H1 (cell line): ENCODE results near the gene KRTAP1-3. TPM values are rescaled to one million over a fixed set of nuclear protein-coding genes. Genes with fewer than 3 reads are reported as not detected.
"Not testable (repeated sequence)": the region's sequence is repeated elsewhere in the genome, so short reads cannot be mapped to it uniquely, and the experiment has no call there.

Experiments used
- CTCF ChIA-PET: fragments of 300-600 bp; sonication (Branson Sonifier 250); formaldehyde crosslinking; loops from one replicate; lab custom pipeline; 2021; ENCODE audit not compliant: partially characterized antibody; lab: Charles Lee
- POLR2A ChIA-PET: fragments of 300-600 bp; sonication (Branson Sonifier 250); formaldehyde crosslinking; loops from one replicate; lab custom pipeline; 2021; ENCODE audit warnings: inconsistent platforms; ENCODE audit not compliant: partially characterized antibody; lab: Charles Lee
- DNase-seq, 2 experiments: peaks; one replicate each; pipeline versions ENCODE4 v3.0.0 to v3.0.0-alpha.2; 2010 to 2022; ENCODE audit warnings: low spot score in 2 of 2, low read depth in 1 of 2, mixed read lengths in 1 of 2
- FAIRE-seq: peaks from 2 replicates; lab custom pipeline; 2011; peaks lifted over from hg19 to GRCh38; lab: Jason Lieb, UNC
- H2AFZ ChIP-seq: 2 replicates; pipeline ENCODE4 v1.8.1; 2012; ENCODE audit warnings: low read length, inconsistent platforms
- H2AK5ac ChIP-seq: 2 replicates; pipeline ENCODE4 v1.6.1; 2013; ENCODE audit warnings: low read depth, low read length
- H2BK120ac ChIP-seq: replicated peaks from 2 replicates; pipeline ENCODE3; 2013; ENCODE audit warnings: low read depth, low read length, inconsistent platforms
- H2BK12ac ChIP-seq: 2 replicates; pipeline ENCODE4 v1.6.1; 2013; ENCODE audit warnings: low read depth, low read length
- H2BK15ac ChIP-seq: 2 replicates; pipeline ENCODE4 v1.6.1; 2013; ENCODE audit warnings: low read length
- H2BK20ac ChIP-seq: 2 replicates; pipeline ENCODE4 v1.6.1; 2013; ENCODE audit warnings: low read length
- H2BK5ac ChIP-seq: 2 replicates; pipeline ENCODE4 v1.6.1; 2013; ENCODE audit warnings: low read depth, low read length
- H3K14ac ChIP-seq: 2 replicates; pipeline ENCODE4 v1.6.1; 2013; ENCODE audit warnings: inconsistent platforms; ENCODE audit not compliant: insufficient read length
- H3K18ac ChIP-seq: 2 replicates; pipeline ENCODE4 v1.6.1; 2013; ENCODE audit warnings: low read length; ENCODE audit errors: extremely low read depth
- H3K23ac ChIP-seq: 2 replicates; pipeline ENCODE4 v1.6.1; 2013; ENCODE audit warnings: inconsistent platforms; ENCODE audit not compliant: insufficient read length
- H3K23me2 ChIP-seq: 2 replicates; pipeline ENCODE4 v1.6.1; 2013; ENCODE audit warnings: low read depth, low read length
- H3K27ac ChIP-seq: 2 replicates; pipeline ENCODE4 v1.6.1; 2011; ENCODE audit warnings: low read depth, low read length, inconsistent platforms
- H3K27me3 ChIP-seq, 4 experiments: replicated peaks in 1 of 4; 1 replicate in 1 of 4; 2 replicates in 3 of 4; pipeline versions ENCODE4 v1.6.1 to v1.8.1; 2011 to 2013; ENCODE audit warnings: low read length in 3 of 4, mild to moderate bottlenecking in 3 of 4, inconsistent platforms in 2 of 4, mixed read lengths in 2 of 4, moderate library complexity in 1 of 4; ENCODE audit not compliant: control insufficient read depth in 3 of 4, insufficient read depth in 3 of 4; ENCODE audit errors: extremely low read depth in 1 of 4
- H3K36me3 ChIP-seq, 4 experiments: 2 replicates each; pipeline versions ENCODE4 v1.6.1 to v1.8.1; 2011 to 2013; ENCODE audit warnings: mild to moderate bottlenecking in 4 of 4, low read length in 3 of 4, moderate library complexity in 2 of 4, control low read depth in 1 of 4, inconsistent platforms in 1 of 4; ENCODE audit not compliant: insufficient read depth in 4 of 4, control insufficient read depth in 2 of 4
- H3K4ac ChIP-seq: replicated peaks from 2 replicates; pipeline ENCODE3; 2013; ENCODE audit warnings: low read length, low read depth, mixed read lengths, inconsistent platforms; ENCODE audit not compliant: insufficient read length
- H3K4me1 ChIP-seq, 4 experiments: replicated peaks in 1 of 4; 1 replicate in 1 of 4; 2 replicates in 3 of 4; pipeline versions ENCODE4 v1.6.1 to v1.8.1; 2011 to 2013; ENCODE audit warnings: low read length in 3 of 4, inconsistent platforms in 2 of 4, mixed read lengths in 1 of 4; ENCODE audit not compliant: insufficient read depth in 4 of 4, control insufficient read depth in 3 of 4
- H3K4me2 ChIP-seq, 2 experiments: 2 replicates each; pipeline versions ENCODE4 v1.6.1 to v1.8.1; 2011 to 2013; ENCODE audit warnings: low read depth in 2 of 2, low read length in 2 of 2, control low read depth in 1 of 2, inconsistent platforms in 1 of 2, mild to moderate bottlenecking in 1 of 2; ENCODE audit not compliant: insufficient read depth in 1 of 2
- H3K4me3 ChIP-seq, 4 experiments: fragments of 200-600, 300-600 bp in 1 of 4; sonication (generic), shearing (Covaris generic), sonication (Bioruptor Twin) in 1 of 4; 2 replicates each; pipeline versions ENCODE4 v1.5.1 to v1.8.1; 2011 to 2016; ENCODE audit warnings: low read length in 4 of 4, low read depth in 3 of 4, control low read depth in 2 of 4, inconsistent platforms in 2 of 4, mild to moderate bottlenecking in 2 of 4, mixed read lengths in 1 of 4, moderate library complexity in 1 of 4; ENCODE audit not compliant: insufficient read depth in 2 of 4; ENCODE audit errors: extremely low read depth in 1 of 4
- H3K56ac ChIP-seq: replicated peaks from 2 replicates; pipeline ENCODE3; 2013; ENCODE audit warnings: low read depth, mild to moderate bottlenecking, mixed read lengths, low read length, inconsistent platforms; ENCODE audit not compliant: insufficient read length
- H3K79me1 ChIP-seq: 2 replicates; pipeline ENCODE4 v1.6.1; 2013; ENCODE audit warnings: low read depth, low read length, control low read depth
- H3K79me2 ChIP-seq, 2 experiments: 2 replicates each; pipeline versions ENCODE4 v1.6.1 to v1.8.1; 2012 to 2013; ENCODE audit warnings: low read length in 2 of 2, mild to moderate bottlenecking in 2 of 2, inconsistent platforms in 1 of 2; ENCODE audit not compliant: insufficient read depth in 2 of 2, control insufficient read depth in 1 of 2
- H3K9ac ChIP-seq, 4 experiments: replicated peaks in 1 of 4; 1 replicate in 1 of 4; 2 replicates in 3 of 4; pipeline versions ENCODE4 v1.6.1 to v1.8.1; 2011 to 2013; ENCODE audit warnings: low read depth in 3 of 4, low read length in 3 of 4, control low read depth in 2 of 4, mild to moderate bottlenecking in 2 of 4, moderate library complexity in 2 of 4, inconsistent platforms in 1 of 4; ENCODE audit errors: extremely low read depth in 1 of 4
- H3K9me3 ChIP-seq, 2 experiments: 2 replicates each; pipeline versions ENCODE4 v1.6.1 to v1.8.1; 2012 to 2013; ENCODE audit warnings: mild to moderate bottlenecking in 2 of 2, moderate library complexity in 2 of 2, control low read depth in 1 of 2, inconsistent platforms in 1 of 2, low read depth in 1 of 2, low read length in 1 of 2, mixed read lengths in 1 of 2; ENCODE audit not compliant: insufficient read depth in 2 of 2
- H4K20me1 ChIP-seq, 2 experiments: replicated peaks in 1 of 2; 2 replicates each; pipeline versions ENCODE3 to v1.8.1; 2011 to 2013; ENCODE audit warnings: inconsistent platforms in 2 of 2, low read length in 2 of 2, mild to moderate bottlenecking in 1 of 2; ENCODE audit not compliant: insufficient read depth in 2 of 2, control insufficient read depth in 1 of 2
- H4K5ac ChIP-seq: 2 replicates; pipeline ENCODE4 v1.6.1; 2013; ENCODE audit warnings: low read length, low read depth, mixed read lengths, inconsistent platforms; ENCODE audit not compliant: insufficient read length
- H4K8ac ChIP-seq: 2 replicates; pipeline ENCODE4 v1.8.0; 2013; ENCODE audit warnings: mild to moderate bottlenecking, moderate library complexity, low read length, inconsistent platforms; ENCODE audit not compliant: insufficient read depth; ENCODE audit errors: extremely low read depth
- H4K91ac ChIP-seq: replicated peaks from 2 replicates; pipeline ENCODE3; 2013; ENCODE audit warnings: low read length, mixed read lengths, inconsistent platforms; ENCODE audit not compliant: insufficient read length
- CHD1 ChIP-seq: IDR thresholded peaks from 2 replicates; pipeline ENCODE4 v1.6.1; 2012; ENCODE audit warnings: low read depth, low read length, improper control_type of control experiment
- JUND ChIP-seq: IDR thresholded peaks from 2 replicates; pipeline ENCODE4 v1.6.1; 2011; ENCODE audit warnings: mild to moderate bottlenecking, improper control_type of control experiment, low read length
- KDM1A ChIP-seq: fragments of 200-600, 300-600 bp; sonication (generic); IDR thresholded peaks from 2 replicates; pipeline ENCODE4 v1.7.1; 2016; ENCODE audit warnings: mild to moderate bottlenecking, low read length, borderline replicate concordance
- NANOG ChIP-seq: IDR thresholded peaks from 2 replicates; pipeline ENCODE4 v1.6.1; 2011; ENCODE audit warnings: low read length, low read depth, mild to moderate bottlenecking, inconsistent platforms; ENCODE audit not compliant: insufficient read depth, poor library complexity, severe bottlenecking
- RFX5 ChIP-seq: IDR thresholded peaks from 2 replicates; pipeline ENCODE4 v1.6.1; 2011; ENCODE audit warnings: low read depth, low read length, improper control_type of control experiment, borderline replicate concordance
- whole genome bisulfite sequencing, 2 experiments: shearing (Covaris generic) in 1 of 2; methylation state at CpG; one replicate each; pipeline versions ENCODE4 v1.1.6 to v1.1.7; 2013 to 2015; ENCODE audit warnings: low lambda C conversion rate in 2 of 2, mixed read lengths in 2 of 2, inconsistent platforms in 1 of 2, low coverage in 1 of 2, missing lambda C conversion rate in 1 of 2; ENCODE audit not compliant: insufficient replicate concordance in 2 of 2, insufficient coverage in 1 of 2, insufficient read length in 1 of 2; ENCODE audit errors: extremely low coverage in 1 of 2, missing lambda C conversion rate in 1 of 2; 5-methylcytosine and 5-hydroxymethylcytosine counted together
- polyA plus RNA-seq, 7 experiments: library from polyadenylated mRNA; depleted of rRNA in 3 of 7; stranded (reverse) in 5 of 7; unstranded in 2 of 7; fragments of >200 nt in 5 of 7; fragments of 200-250 nt in 2 of 7; gene quantifications; 1 replicate in 5 of 7; 2 replicates in 1 of 7; 4 replicates in 1 of 7; pipeline versions ENCODE4 v1.2.1 to v1.2.3, GENCODE V29; 2011 to 2013; ENCODE audit warnings: missing spikeins in 2 of 7, mixed read lengths in 2 of 7
- total RNA-seq: library from RNA; stranded (reverse); fragmentation: NEBNext Ultra II Directional; extraction: Animal tissue kit (Norgen Biotek cat#: 25700); gene quantifications from 2 replicates; pipeline ENCODE4 v1.2.1, GENCODE V29; 2021

KRTAP1-3 gene
- total and polyA plus RNA-seq, 2 of the 8 experiments (the other 6 are each of a cell fraction or from before 2014, with no cell fraction given) = not detected

DNA sequence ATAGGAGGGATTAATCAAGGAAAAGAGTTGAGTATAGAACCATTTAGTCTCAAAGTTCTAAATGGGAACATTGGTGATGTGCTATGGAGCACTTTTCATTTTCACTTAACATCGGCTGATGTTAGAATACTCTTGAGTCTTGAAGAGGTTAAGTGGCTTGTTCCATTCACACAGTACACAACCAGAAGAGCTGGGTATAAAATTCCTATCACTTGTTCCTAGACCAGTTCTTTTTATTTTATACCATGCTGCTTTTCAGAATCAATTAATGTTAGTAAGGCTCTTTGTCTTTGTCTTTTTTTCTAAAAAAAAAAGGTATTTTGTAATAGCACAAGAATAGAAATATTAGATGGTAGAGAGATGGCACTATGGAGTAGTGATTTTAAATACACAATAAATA, 8.3 kb upstream of the KRTAP1-3 start (continued):
- TF ChIP-seq CHD1 (no peak), NANOG (no peak), JUND (no peak), KDM1A (no peak), RFX5 (no peak)

DNA sequence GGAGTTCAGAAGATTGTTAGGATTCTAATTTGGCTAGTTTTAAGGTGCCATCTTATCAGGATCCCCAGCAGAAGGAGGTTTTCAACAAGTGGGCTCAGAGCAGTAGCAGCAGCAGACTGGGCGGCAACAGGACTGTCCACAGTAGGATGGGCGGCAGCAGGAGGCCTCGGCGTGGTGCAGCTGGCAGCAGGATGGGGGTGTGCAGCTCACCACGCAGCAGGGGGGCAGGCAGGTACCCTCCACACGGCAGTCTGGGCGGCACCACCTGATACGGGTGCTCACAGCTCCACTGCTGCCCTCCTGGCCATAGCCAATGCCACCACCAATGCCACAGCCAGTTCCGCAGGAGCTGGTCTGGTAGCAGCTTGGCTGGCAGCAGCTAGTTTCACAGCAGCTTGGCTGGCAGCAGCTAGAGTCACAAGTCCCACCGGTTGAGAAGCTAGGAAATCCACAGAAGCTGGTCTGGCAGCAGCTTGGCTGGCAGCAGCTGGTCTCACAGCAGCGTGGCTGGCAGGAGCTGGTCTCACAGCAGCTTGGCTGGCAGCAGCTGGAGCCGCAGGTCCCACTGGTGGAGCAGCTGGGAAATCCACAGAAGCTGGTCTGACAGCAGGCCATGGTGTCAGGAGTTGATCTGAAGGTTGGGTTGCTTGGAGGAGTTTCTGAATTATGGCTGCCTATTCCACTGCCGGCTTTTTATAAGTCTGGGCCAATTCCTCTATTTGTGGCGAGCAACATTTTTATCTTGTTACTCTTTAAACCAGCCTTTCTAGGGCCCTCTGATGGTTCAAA, 6.3 kb upstream of the KRTAP1-3 start, which contains the start of gene KRTAP1-1:
KRTAP1-1 (minus strand) TSS at position 668 of the 789 bp plus-strand sequence; CDS start at position 615, 53 bp downstream.
- H2BK5ac ChIP-seq, H4K8ac ChIP-seq, H3K56ac ChIP-seq, H3K4me1 ChIP-seq, H2BK120ac ChIP-seq, H3K79me2 ChIP-seq, H4K91ac ChIP-seq, H3K27ac ChIP-seq, H3K23ac ChIP-seq, H3K23me2 ChIP-seq, H2BK20ac ChIP-seq, FAIRE-seq, H2AK5ac ChIP-seq, H2BK12ac ChIP-seq, H3K36me3 ChIP-seq, POLR2A ChIA-PET, H3K9me3 ChIP-seq, H3K27me3 ChIP-seq, H2AFZ ChIP-seq, H3K14ac ChIP-seq, H3K4me3 ChIP-seq, H4K5ac ChIP-seq, DNase-seq, H2BK15ac ChIP-seq, H3K18ac ChIP-seq, H3K4ac ChIP-seq, H3K4me2 ChIP-seq, H3K79me1 ChIP-seq, H3K9ac ChIP-seq, H4K20me1 ChIP-seq: not testable (repeated sequence)
- 80% methylated on average over 14 of the region's 14 CpGs; no CpG with 5 or more reads in 1 of the 2 experiments for WGBS, 2 experiments
- CTCF ChIA-PET = interaction anchor here (1.0 kb wide), 1 partner anchor 281 kb away, joined by 3 read pairs; no protein-coding TSS in a partner anchor
